DMS53 treated with DMSO at 0.1 percent for 48 hours (cell line): Measurements from ENCODE around the gene RIN3.

Experiments used
- DNase-seq: peaks from one replicate; lab custom pipeline; 2025; ENCODE audit not compliant: unreplicated experiment; lab: John Stamatoyannopoulos, UW

The RIN3 gene

GRCh38 chr14:92513204-92513965 lies at the start of gene RIN3:
Gene RIN3, plus strand, starts transcription at chr14:92513781. Its CDS starts 152 bp downstream, at chr14:92513933.
- DNase-seq = peak; percentile 14

DNA sequence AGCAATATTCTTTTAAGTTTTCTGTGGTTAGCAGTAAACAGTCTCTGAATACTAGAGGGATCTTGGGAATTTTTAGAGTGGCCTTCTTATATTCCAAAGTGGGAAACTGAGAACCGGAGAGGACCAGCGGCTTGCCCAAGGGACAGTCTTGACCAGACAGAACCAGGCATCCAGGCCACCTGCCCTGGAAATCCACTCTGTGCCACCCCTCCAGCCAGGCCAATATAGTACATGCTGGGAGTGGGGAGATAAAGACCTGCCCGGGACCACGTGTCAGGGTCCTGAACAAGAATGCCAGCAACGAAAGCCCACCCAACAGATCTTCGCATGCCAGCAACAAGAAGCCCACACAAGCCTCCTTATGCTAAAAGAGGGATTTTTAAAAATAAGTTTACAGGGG lies 49.4 kb upstream of the RIN3 start:
- DNase-seq = no peak

- DNase-seq = no peak
Observed at GRCh38 chr14:92464716-92465115, 48.9 kb upstream of the RIN3 start.

DNA sequence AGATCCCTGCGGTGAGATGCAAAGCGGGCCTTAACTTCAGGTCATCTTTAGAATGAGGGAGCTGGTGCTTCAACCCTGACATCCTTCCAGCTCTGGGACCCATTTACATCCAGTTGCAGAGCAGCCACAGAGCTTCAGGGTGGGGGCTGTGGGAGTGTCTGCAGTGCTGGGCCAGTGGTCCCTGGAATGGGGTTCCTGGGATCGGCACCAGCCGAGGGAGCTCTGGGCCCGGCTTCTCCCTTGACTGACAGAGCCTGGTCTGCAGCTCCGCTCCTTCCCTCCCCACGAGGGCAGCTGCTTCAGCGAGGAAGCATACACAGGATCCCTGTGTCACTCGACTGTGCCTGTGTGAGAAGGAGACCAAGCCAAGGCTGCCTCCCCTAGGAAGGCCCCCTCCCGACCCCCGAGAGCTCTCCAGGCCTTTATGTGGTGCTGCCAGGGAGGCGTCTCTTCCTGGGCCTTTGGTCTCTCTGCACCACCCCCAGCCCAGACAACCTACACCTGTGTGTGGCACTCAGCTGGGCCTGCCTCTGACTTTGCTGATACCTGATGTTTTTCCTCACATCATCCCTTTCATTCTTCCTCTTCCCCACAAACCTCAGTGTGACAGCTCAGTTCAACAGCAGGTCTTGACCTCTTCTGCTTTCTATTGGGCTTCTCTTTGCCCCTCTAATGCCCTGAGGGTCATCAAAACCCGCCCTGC lies 48.1 kb upstream of the RIN3 start:
- DNase-seq = no peak

DNA sequence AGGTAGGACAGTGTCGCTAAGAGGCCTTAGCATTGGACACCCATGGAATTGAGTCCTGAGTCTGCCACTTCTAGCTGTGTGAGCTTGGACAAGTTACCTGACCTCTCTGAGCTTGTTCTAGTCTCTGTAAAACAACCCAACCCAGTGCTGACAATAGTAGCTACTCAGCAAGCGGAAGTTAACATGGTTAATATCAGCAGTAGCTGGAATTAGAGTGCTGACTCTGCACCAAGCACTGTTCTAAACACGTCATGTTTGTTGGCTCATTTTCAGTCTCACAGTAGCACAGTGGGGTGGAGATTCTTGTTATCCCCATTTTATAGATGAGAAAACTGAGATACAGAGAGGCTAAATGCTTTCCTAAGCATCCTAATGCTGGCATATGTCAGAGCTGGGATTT lies 47.5 kb upstream of the RIN3 start:
- no peak for DNase-seq

- no peak for DNase-seq
Observed at GRCh38 chr14:92469515-92469914, 44.1 kb upstream of the RIN3 start.

- DNase-seq = no peak
Observed at GRCh38 chr14:92470215-92470614, 43.4 kb upstream of the RIN3 start.

- DNase-seq = no peak
Observed at GRCh38 chr14:92470811-92471210, 42.8 kb upstream of the RIN3 start.

GRCh38 chr14:92471919-92472318 lies 41.7 kb upstream of the RIN3 start:
- peak; percentile 31 for DNase-seq

DNA sequence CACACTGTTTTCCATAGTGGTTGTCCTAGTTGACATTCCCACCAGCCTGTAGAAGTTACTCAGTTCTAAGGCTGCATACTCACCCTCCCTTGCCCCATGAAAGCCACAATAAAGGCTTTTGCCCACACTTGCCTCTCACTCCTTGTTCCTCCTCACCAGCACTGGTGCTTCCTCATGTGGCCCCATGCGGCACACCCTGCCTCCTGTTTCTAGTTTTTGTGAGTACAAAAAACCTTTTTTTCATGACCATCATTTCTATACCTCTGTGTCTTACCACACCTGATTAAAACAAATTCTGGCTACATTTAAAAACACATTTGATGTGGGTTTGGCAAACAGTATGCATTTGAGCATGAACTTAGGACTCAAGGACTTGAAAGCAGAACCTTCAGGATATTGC lies 40.7 kb upstream of the RIN3 start:
- DNase-seq = no peak

DNA sequence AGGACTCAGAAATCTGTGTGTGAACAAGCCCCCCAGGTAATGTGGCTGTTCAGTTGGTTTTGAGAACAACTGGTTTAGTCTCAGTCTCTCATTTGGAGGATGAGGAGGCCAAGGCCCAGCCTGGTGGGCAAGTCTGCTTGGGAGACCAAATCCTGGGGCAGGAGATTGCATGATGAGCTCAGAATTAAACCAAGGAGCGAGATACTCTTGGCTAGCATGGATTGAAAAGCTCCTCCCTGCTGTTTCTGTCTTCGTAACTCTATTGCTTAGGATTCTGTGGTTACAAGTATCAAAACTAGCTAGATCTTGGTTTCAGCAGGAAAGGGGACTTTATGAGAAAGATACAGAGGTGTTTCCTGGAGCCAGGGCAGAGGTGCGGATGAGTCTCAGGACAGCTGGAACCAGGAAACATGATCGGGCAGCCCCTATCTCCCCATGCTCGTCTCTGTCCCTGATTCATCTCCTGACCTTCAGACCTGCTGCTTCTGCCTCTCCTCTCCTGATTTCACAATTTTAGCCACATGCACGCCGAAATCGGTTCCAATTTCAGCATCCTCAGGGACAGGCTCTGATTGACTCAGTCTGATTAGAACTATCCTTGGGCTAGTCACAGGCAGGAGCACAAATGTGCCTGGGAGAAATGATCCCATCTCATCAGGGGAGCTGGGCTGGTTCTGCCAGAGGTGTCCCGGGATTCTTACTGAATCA lies 40.2 kb upstream of the RIN3 start:
- DNase-seq = no peak

DNA sequence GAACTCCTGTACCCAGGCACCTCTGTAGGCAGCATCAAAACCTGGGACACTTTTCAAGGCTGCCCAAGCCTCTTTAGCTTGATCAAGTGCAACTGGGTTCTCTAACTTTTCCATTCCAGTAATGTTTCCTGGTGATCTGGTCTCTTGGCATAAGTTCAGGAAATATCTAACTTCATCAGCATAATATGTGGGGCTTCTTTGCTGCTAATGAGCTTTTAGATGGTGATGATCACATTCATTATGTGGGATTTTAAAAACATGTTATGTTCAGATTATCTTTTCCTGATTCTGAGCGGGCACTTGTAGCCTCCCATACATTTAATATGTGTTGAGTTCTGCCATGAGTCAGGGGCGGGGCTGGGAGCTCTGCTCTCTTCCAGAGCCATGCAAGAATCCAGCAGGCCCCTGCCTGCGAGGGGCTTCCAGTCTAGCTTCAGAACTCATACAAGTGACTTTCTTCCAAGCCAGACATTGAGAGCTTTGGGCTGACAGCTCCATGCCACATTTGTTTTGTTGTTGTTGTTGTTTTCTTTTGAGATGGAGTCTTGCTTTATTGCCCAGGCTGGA lies 39.5 kb upstream of the RIN3 start:
- no peak for DNase-seq

GRCh38 chr14:92475037-92475436 lies 38.5 kb upstream of the RIN3 start:
- DNase-seq = no peak

GRCh38 chr14:92475451-92476187 lies 38.0 kb upstream of the RIN3 start:
- no peak for DNase-seq

- DNase-seq = no peak
Observed at GRCh38 chr14:92480856-92481255, 32.7 kb upstream of the RIN3 start.

DNA sequence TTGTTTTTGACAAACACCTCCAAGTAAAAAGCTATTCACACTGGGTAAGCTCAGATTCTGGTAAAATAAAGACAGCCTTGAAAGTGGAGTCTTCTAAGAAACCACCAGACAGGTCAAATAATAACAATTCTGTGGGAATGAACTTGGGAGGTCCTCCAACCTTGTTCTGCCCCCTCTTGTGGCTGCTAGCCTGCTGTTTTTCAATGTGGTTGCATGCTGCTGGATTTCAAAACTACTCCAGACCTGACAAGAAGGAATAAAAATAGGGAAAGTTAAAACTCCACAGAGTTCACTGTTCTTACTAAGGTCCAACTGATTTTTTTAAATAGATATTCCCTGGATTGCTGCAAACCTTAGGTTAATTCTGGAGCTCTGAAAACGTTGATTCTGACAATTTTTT lies 32.2 kb upstream of the RIN3 start:
- DNase-seq = no peak

DNA sequence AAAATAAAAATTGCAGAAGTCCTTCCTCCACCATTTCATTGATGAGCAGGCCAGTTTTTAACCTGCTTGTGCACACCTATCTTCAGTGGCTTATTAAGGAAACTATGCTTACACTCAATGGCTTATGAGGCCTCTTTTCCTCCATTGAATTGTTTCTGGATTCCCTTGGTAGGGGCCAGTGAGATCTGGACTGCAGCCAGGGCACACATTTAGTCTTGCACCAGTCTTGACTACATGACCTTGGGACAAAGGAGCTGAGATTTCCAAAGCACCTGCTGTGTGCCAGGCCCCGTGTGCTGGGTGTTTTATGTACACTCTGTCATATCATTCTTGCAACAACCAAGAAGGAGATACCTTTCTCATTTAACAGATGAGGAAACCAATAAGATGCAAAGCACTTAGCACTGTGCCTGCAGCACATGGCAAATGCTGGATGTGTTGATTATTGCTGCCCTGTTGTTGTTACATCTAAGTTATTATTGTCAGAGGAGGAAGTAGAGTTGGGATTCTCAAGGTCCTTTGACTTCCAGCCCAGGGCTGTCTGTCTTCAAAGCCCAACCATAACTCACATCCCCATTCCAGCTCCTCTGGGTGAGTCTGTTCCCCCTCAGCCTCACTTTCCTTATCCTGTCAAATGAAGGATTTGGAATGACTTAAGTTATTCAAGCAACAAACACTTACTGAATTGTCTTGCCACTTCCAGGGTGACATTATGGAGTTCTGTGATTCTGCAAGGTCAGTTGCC lies 31.6 kb upstream of the RIN3 start:
- DNase-seq = no peak

- no peak for DNase-seq
Observed at GRCh38 chr14:92482621-92483319, 30.8 kb upstream of the RIN3 start.

- DNase-seq = no peak
Observed at GRCh38 chr14:92484132-92484823, 29.3 kb upstream of the RIN3 start.
